ENCODE data around the gene PPP6R3. TPM values are rescaled to one million over a fixed set of nuclear protein-coding genes. Genes with fewer than 3 reads are reported as not detected.

The PPP6R3 gene
- total RNA-seq, 1 experiment from 2014 or later = 138 TPM

- Histone ChIP-seq H4K91ac (ENCODE audit: insufficient read length, low read depth, low read length) (no peak overlapping the region), H4K20me1 (ENCODE audit: control insufficient read depth, insufficient read depth, insufficient read length) (no peaks in the 10 kb centered on the region), H3K27me3 (ENCODE audit: insufficient read depth, low read length) (no peaks in the 10 kb centered on the region), H2AFZ (ENCODE audit: low read length) (no peak overlapping the region), H3K56ac (ENCODE audit: insufficient read length, low read depth, low read length) (no peak overlapping the region), H3K14ac (ENCODE audit: insufficient read depth, low read length) (no peak overlapping the region), H3K23me2 (ENCODE audit: insufficient read length, low read depth, low read length, poor library complexity, severe bottlenecking) (no peaks in the 10 kb centered on the region), H3K79me2 (ENCODE audit: insufficient read depth, low read length) (peaks cover 9% of the 10 kb centered on the region; the same call in 1 of the 2 replicates), H3K79me1 (ENCODE audit: insufficient read depth, low read depth, low read length, poor library complexity, severe bottlenecking) (peaks cover 3% of the 10 kb centered on the region), H4K8ac (replicated peaks; ENCODE audit: insufficient read length, low read depth, low read length) (no peak overlapping the region), H2BK15ac (ENCODE audit: low read depth, low read length) (no peak overlapping the region), H3K9ac (ENCODE audit: extremely low read depth, insufficient read length, low read length) (no peak overlapping the region), H2BK5ac (ENCODE audit: insufficient read length, low read length) (no peak overlapping the region), H3K9me3 (ENCODE audit: control insufficient read depth, low read depth, low read length) (no peaks in the 10 kb centered on the region), H2BK20ac (ENCODE audit: low read depth, low read length, poor library complexity, severe bottlenecking) (no peak overlapping the region), H4K5ac (ENCODE audit: insufficient read length, low read depth, low read length) (no peak overlapping the region), H3K23ac (ENCODE audit: insufficient read length, low read depth, low read length) (no peak overlapping the region), H3K4ac (ENCODE audit: low read depth, low read length) (no peak overlapping the region), H3K18ac (ENCODE audit: insufficient read length, low read depth, low read length) (no peak overlapping the region), H3K4me1 (ENCODE audit: insufficient read depth, low read length) (peaks cover 5% of the 10 kb centered on the region), H2BK12ac (ENCODE audit: insufficient read length, low read depth, low read length) (no peak overlapping the region), H2AK5ac (ENCODE audit: insufficient read length, low read length) (no peak overlapping the region), H3K4me2 (ENCODE audit: insufficient read depth, insufficient read length, low read length) (no peak overlapping the region), H2BK120ac (ENCODE audit: low read depth, low read length, poor library complexity, severe bottlenecking) (no peak overlapping the region), H3K27ac (ENCODE audit: insufficient read length, low read depth, low read length) (no peak overlapping the region), H3T11ph (ENCODE audit: low read length) (no peak overlapping the region)
- H3K9me3 Mint-ChIP-seq = no peaks in the 10 kb centered on the region
- H3K4me3 Mint-ChIP-seq = no peak overlapping the region
- no peaks in the 10 kb centered on the region for H3K27me3 Mint-ChIP-seq (ENCODE audit: low read depth)
- no peak for DNase-seq
- H3K27ac Mint-ChIP-seq = peak overlapping the region; percentile 26 to 58 (median 47); a peak in 4 of 7 replicates
- WGBS (ENCODE audit: extremely low coverage, insufficient read length, low lambda C conversion rate) = no CpG with 5 or more reads among the region's 7 CpGs
- H3K36me3 Mint-ChIP-seq (ENCODE audit: insufficient read depth in 1 of 3, low read depth in 3 of 3) = peaks cover 10 to 29% (median 19%) of the 10 kb centered on the region in 3 experiments; a peak in 5 of 7 replicates
- TF ChIP-seq CTCF (conservative IDR thresholded peaks at IDR 0.05) = no peak
- H3K4me1 Mint-ChIP-seq = peaks cover 31 to 37% of the 10 kb centered on the region in 2 experiments
Measured at GRCh38 chr11:68533945-68534344, 73.4 kb downstream of the PPP6R3 start.

All from H9 (cell line).